GM19468 (cell line): ENCODE data around the gene ERBB3.

Source experiments
- ATAC-seq: cut with Tn5 transposase; IDR thresholded peaks from one replicate; pipeline ENCODE4 v1.9.1; 2021; ENCODE audit warnings: mild to moderate bottlenecking, moderate library complexity, moderate number of reproducible peaks; ENCODE audit not compliant: unreplicated experiment; ENCODE audit errors: extremely low read depth

The ERBB3 gene

GRCh38 chr12:56129206-56129941 lies 49.4 kb downstream of the ERBB3 start:
- ATAC-seq: no peak

DNA sequence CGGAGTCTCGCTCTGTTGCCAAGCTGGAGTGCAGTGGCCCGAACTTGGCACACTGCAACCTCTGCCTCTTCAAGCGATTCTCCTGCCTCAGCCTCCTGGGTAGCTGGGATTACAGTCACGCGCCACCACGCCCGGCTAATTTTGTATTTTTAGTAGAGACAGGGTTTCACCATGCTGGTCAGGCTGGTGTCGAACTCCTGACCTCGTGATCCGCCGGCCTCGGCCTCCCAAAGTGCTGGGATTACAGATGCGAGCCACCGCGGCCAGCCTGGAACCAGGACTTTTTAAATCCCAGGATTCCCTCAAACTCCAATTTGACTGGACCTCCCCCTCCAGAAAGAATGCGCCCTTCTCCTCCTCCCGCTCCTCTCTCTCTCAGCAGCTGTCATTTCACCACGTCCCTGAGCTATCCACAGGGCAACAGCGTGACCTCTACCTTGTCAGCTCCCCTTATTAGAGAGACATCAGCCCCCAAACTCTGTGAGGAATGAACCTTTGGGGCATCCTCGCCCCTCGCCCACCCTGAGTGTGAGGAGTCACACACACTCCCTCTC lies 50.1 kb downstream of the ERBB3 start:
- ATAC-seq: no peak

DNA sequence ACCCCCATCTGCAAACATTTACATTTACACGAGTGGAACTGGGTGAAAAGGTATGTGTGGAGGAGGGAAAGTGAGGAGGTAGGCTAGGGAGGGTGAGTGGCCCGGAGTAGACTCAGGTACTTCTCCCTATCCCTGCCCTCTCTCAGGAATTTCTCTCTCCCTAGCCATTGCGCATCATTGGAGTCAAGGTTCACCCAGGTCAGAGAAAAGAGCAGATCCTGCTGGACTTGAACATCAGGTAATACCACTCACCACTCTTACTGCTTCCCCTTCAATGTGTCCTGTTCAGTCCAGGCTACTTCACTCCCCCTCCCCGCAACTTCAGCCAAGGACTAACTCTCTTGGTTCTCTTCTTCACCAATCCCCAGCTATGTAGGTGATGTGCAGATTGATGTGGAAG lies 50.9 kb downstream of the ERBB3 start:
- ATAC-seq: no peak

DNA sequence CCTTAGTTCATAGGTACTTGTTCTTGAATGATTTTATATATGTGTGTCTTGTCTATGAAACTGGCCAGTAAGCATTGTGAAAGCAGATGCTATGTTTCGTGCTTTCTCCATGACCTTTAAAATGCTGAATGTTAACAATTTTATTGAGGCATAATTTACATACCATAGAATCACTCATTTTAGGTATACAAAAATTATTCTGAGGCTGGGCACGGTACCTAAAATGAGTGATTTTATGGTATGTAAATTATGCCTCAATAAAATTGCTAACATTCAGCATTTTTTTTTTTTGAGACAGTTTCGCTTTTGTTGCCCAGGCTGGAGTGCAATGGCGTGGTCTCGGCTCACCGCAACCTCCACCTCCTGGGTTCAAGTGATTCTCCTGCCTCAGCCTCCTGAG lies 54.9 kb downstream of the ERBB3 start:
- ATAC-seq: no peak

DNA sequence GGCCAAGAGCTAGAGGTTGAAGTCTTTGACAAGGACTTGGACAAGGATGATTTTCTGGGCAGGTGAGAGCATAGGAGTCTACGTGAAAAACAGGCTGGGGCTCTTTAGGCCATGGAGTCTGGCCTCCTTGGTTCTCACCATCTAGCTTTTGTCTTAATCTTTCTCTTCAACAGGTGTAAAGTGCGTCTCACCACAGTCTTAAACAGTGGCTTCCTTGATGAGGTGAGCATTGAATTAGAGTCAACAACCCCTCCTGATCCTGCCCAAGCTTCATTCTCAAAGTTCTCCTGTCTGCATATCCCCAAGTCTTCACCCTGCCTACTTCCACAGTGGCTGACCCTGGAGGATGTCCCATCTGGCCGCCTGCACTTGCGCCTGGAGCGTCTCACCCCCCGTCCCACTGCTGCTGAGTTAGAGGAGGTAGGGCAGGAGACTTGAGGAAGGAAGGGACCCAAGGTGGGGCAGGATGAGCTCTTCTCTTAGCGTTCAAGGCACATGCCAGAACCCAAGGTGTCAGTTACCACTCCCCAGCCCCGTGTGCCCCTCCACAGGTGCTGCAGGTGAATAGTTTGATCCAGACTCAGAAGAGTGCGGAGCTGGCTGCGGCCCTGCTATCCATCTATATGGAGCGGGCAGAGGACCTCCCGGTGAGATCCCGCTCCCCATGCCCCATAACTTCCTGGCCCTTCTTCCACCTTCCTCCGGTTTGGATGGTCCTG lies 58.0 kb downstream of the ERBB3 start:
- no peak for ATAC-seq

- ATAC-seq: no peak
Observed at GRCh38 chr12:56141946-56142784, 62.2 kb downstream of the ERBB3 start.

DNA sequence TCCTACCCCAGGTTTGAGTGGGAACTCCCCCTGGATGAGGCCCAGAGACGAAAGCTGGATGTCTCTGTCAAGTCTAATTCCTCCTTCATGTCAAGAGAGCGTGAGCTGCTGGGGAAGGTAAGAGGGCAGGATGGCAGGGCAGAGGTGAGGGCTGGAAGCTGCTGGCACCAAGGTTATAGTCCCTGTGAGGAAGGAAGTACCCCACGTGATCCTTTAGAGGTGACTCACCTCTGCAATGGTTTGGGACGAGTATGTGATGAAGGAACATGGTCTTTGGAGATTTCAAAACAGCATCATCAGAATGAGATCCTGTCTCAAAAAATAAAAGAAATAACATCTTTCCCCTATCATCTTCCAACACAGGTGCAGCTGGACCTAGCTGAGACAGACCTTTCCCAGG lies 63.3 kb downstream of the ERBB3 start:
- ATAC-seq: no peak

GRCh38 chr12:56143870-56144269 lies 63.9 kb downstream of the ERBB3 start:
- ATAC-seq: no peak

GRCh38 chr12:56145217-56145616 lies 65.3 kb downstream of the ERBB3 start:
- no peak for ATAC-seq

GRCh38 chr12:56146492-56147460 lies 66.8 kb downstream of the ERBB3 start:
- ATAC-seq: no peak

- no peak for ATAC-seq
Observed at GRCh38 chr12:56150563-56150962, 70.6 kb downstream of the ERBB3 start.

- peak; percentile 24 for ATAC-seq
Observed at GRCh38 chr12:56151672-56152131, 71.7 kb downstream of the ERBB3 start.

DNA sequence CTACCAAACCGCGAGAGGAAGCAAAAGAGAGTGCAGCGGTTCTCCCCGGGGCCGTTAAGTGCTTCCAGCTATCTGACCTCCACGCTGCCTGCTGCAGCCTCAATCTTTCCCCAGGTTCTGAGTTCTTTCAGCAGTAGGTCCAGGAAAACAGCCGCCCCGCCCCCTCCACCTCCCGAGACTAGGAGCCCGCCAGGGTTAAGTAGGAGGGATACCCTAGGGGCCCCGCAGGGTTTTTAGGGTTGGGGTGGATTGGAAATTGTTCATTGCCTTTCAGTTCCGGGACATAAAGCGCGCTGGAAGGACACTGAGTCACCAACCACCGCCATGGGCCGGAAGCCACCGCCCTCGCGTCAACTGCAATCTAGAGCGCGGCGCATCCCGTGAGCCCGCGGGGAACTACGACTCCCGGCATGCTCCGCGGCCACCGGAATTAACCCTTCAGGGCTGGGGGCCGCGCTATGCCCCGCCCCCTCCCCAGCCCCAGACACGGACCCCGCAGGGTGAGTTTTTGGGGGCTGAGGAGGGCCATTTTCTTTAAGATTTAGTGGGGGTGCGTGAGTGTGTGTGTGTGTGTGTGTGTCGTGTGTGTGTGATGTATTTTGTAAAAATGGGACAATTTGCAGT lies 72.3 kb downstream of the ERBB3 start, which contains the start of gene MYL6B:
Gene MYL6B (plus strand): TSS at position 456 of the 624 bp plus-strand sequence. CDS start 1,332 bp downstream, outside the sequence.
- peak; percentile 70 for ATAC-seq
